Hematopoietic multipotent progenitor cell treated with erythropoietin and hydrocortisone succinate and interleukin-3 and kit ligand, for 17 days (in vitro differentiated cells): ENCODE results near the gene SMIM43.
"Not testable (repeated sequence)": the region's sequence is repeated elsewhere in the genome, so short reads cannot be mapped to it uniquely, and the experiment has no call there.

Source experiments
- DNase-seq: peaks from one replicate; pipeline ENCODE4 v3.0.0-alpha.2; 2015; ENCODE audit warnings: low spot score

The SMIM43 gene

GRCh38 chr4:121736735-121737351, 28.1 kb downstream of the SMIM43 start:
- DNase-seq = peak; percentile 44

GRCh38 chr4:121734571-121734970, 30.4 kb downstream of the SMIM43 start:
- DNase-seq = no peak

- DNase-seq = no peak
Observed at GRCh38 chr4:121733942-121734341, 31.0 kb downstream of the SMIM43 start.

GRCh38 chr4:121729753-121730152, 35.2 kb downstream of the SMIM43 start:
- not testable (repeated sequence) for DNase-seq

- no peak for DNase-seq
Observed at GRCh38 chr4:121728798-121729226, 36.2 kb downstream of the SMIM43 start.

- no peak for DNase-seq
Observed at GRCh38 chr4:121728066-121728465, 36.9 kb downstream of the SMIM43 start.

GRCh38 chr4:121726642-121727268, 38.2 kb downstream of the SMIM43 start:
- peak; percentile 38 for DNase-seq

- no peak for DNase-seq
Observed at GRCh38 chr4:121724671-121725070, 40.3 kb downstream of the SMIM43 start.

GRCh38 chr4:121721700-121722099, 43.3 kb downstream of the SMIM43 start:
- no peak for DNase-seq

- DNase-seq = no peak
Observed at GRCh38 chr4:121720109-121720508, 44.9 kb downstream of the SMIM43 start.

GRCh38 chr4:121717680-121718237, 47.2 kb downstream of the SMIM43 start:
- DNase-seq = no peak

- no peak for DNase-seq
Observed at GRCh38 chr4:121714548-121714947, 50.4 kb downstream of the SMIM43 start.

- no peak for DNase-seq
Observed at GRCh38 chr4:121712783-121713182, 52.2 kb downstream of the SMIM43 start.

GRCh38 chr4:121712001-121712651, 52.8 kb downstream of the SMIM43 start:
- DNase-seq = no peak

GRCh38 chr4:121711263-121712000, 53.5 kb downstream of the SMIM43 start:
- no peak for DNase-seq

- DNase-seq = no peak
Observed at GRCh38 chr4:121709766-121710405, 55.1 kb downstream of the SMIM43 start.
